Liver (tissue), 9 donors: ENCODE measurements around the gene TPK1. TPM values are rescaled to one million over a fixed set of nuclear protein-coding genes. Genes with fewer than 3 reads are reported as not detected.

Source experiments
- DNase-seq: peaks from one replicate; pipeline ENCODE4 v3.0.0-alpha.2; 2017; ENCODE audit warnings: low spot score
- H3K27ac ChIP-seq, 2 donors: one replicate each; pipeline ENCODE4 v1.7.0; 2013; ENCODE audit warnings: inconsistent platforms in 2 of 2, low read length in 2 of 2, control low read depth in 1 of 2, low read depth in 1 of 2, mild to moderate bottlenecking in 1 of 2
- H3K27me3 ChIP-seq, 4 donors: one replicate each; pipeline versions ENCODE4 v1.6.1 to v1.7.0; 2013; ENCODE audit warnings: low read length in 3 of 4, inconsistent platforms in 1 of 4, mild to moderate bottlenecking in 1 of 4, moderate library complexity in 1 of 4; ENCODE audit not compliant: control insufficient read depth in 4 of 4, insufficient read depth in 4 of 4
- H3K36me3 ChIP-seq, 4 donors: one replicate each; pipeline versions ENCODE4 v1.6.1 to v1.7.0; 2013; ENCODE audit warnings: low read length in 3 of 4, mild to moderate bottlenecking in 3 of 4, low read depth in 1 of 4, moderate library complexity in 1 of 4; ENCODE audit not compliant: control insufficient read depth in 4 of 4, insufficient read depth in 3 of 4
- H3K4me1 ChIP-seq, 4 donors: one replicate each; pipeline versions ENCODE4 v1.6.1 to v1.7.0; 2013; ENCODE audit warnings: low read length in 3 of 4, mild to moderate bottlenecking in 3 of 4, moderate library complexity in 1 of 4; ENCODE audit not compliant: control insufficient read depth in 4 of 4, insufficient read depth in 4 of 4
- H3K4me3 ChIP-seq, 3 donors: one replicate each; pipeline versions ENCODE4 v1.6.1 to v1.7.0; 2013; ENCODE audit warnings: low read length in 3 of 3, control low read depth in 1 of 3, low read depth in 1 of 3, mild to moderate bottlenecking in 1 of 3
- H3K9ac ChIP-seq, 2 donors: one replicate each; pipeline ENCODE4 v1.7.0; 2013; ENCODE audit warnings: low read length in 2 of 2, mild to moderate bottlenecking in 2 of 2, moderate library complexity in 2 of 2, control low read depth in 1 of 2, low read depth in 1 of 2
- H3K9me3 ChIP-seq, 4 donors: one replicate each; pipeline versions ENCODE4 v1.6.1 to v1.7.0; 2013; ENCODE audit warnings: low read length in 3 of 4; ENCODE audit not compliant: control insufficient read depth in 4 of 4
- ATF3 ChIP-seq: IDR thresholded peaks from 2 replicates; pipeline ENCODE4 v1.6.1; 2016; ENCODE audit warnings: antibody characterized with exemption
- EGR1 ChIP-seq, 2 donors: IDR thresholded peaks; 2 replicates each; pipeline ENCODE4 v1.6.1; 2016 to 2018; ENCODE audit warnings: antibody characterized with exemption in 2 of 2, low read depth in 2 of 2
- FOXA1 ChIP-seq: IDR thresholded peaks from 2 replicates; pipeline ENCODE4 v1.6.1; 2016; ENCODE audit warnings: antibody characterized with exemption
- FOXA2 ChIP-seq: IDR thresholded peaks from 2 replicates; pipeline ENCODE4 v1.6.1; 2016; ENCODE audit warnings: antibody characterized with exemption
- GABPA ChIP-seq, 2 donors: IDR thresholded peaks in 1 of 2; conservative IDR thresholded peaks in 1 of 2; 2 replicates each; pipeline ENCODE4 v1.6.1; 2016; ENCODE audit warnings: antibody characterized with exemption in 2 of 2, mild to moderate bottlenecking in 1 of 2, moderate library complexity in 1 of 2
- HNF4A ChIP-seq, 2 donors: conservative IDR thresholded peaks; 2 replicates each; pipeline ENCODE4 v1.6.1; 2016; ENCODE audit warnings: antibody characterized with exemption in 2 of 2, mild to moderate bottlenecking in 2 of 2
- HNF4G ChIP-seq: IDR thresholded peaks from 2 replicates; pipeline ENCODE4 v1.6.1; 2016; ENCODE audit warnings: antibody characterized with exemption
- JUND ChIP-seq, 2 donors: IDR thresholded peaks; 2 replicates each; pipeline ENCODE4 v1.6.1; 2016; ENCODE audit warnings: antibody characterized with exemption in 2 of 2
- NR2F2 ChIP-seq: IDR thresholded peaks from 2 replicates; pipeline ENCODE4 v1.6.1; 2016; ENCODE audit warnings: antibody characterized with exemption
- RAD21 ChIP-seq, 2 donors: IDR thresholded peaks; 2 replicates each; pipeline ENCODE4 v1.6.1; 2016; ENCODE audit warnings: antibody characterized with exemption in 2 of 2, mild to moderate bottlenecking in 2 of 2
- REST ChIP-seq: IDR thresholded peaks from 2 replicates; pipeline ENCODE4 v1.6.1; 2016; ENCODE audit warnings: antibody characterized with exemption, mild to moderate bottlenecking
- RXRA ChIP-seq, 2 donors: IDR thresholded peaks; 2 replicates each; pipeline ENCODE4 v1.6.1; 2017 to 2018; ENCODE audit warnings: antibody characterized with exemption in 2 of 2, mild to moderate bottlenecking in 1 of 2
- SP1 ChIP-seq: IDR thresholded peaks from 2 replicates; pipeline ENCODE4 v1.6.1; 2018; ENCODE audit warnings: antibody characterized with exemption, mild to moderate bottlenecking
- TAF1 ChIP-seq: conservative IDR thresholded peaks from 2 replicates; pipeline ENCODE4 v1.6.1; 2016; ENCODE audit warnings: antibody characterized with exemption, mild to moderate bottlenecking
- YY1 ChIP-seq: IDR thresholded peaks from 2 replicates; pipeline ENCODE4 v1.6.1; 2016; ENCODE audit warnings: antibody characterized with exemption, mild to moderate bottlenecking
- ZBTB33 ChIP-seq: IDR thresholded peaks from 2 replicates; pipeline ENCODE4 v1.6.1; 2016; ENCODE audit warnings: antibody characterized with exemption
- WGBS: extraction: QIAGEN DNeasy Blood & Tissue Kit; methylation state at CpG from one replicate; pipeline ENCODE4 v1.1.7; 2013; 5-methylcytosine and 5-hydroxymethylcytosine counted together
- polyA plus RNA-seq, 2 donors: library from polyadenylated mRNA; stranded (reverse) in 1 of 2; unstranded in 1 of 2; fragments of 200-250 nt in 1 of 2; fragments of >200 nt in 1 of 2; fragmentation: Nextera tagmentation in 1 of 2; extraction: Ambion mirVana in 1 of 2; gene quantifications; one replicate each; pipeline versions ENCODE4 v1.2.1 to v1.2.3, GENCODE V29; 2013 to 2015
- total RNA-seq, 2 donors: library from RNA; depleted of rRNA; stranded (reverse); fragments of >200 nt; gene quantifications; one replicate each; pipeline ENCODE4 v1.2.3, GENCODE V29; 2014
- TF ChIP-seq, protein P1 (sequence below): IDR thresholded peaks from 2 replicates; pipeline ENCODE4 v1.6.1; 2016; ENCODE audit warnings: antibody characterized with exemption
- TF ChIP-seq, protein P2 (sequence below): fragments of 150-350 bp; IDR thresholded peaks from 2 replicates; pipeline ENCODE4 v1.5.1; 2017; ENCODE audit warnings: improper control_type of control experiment, low read depth, low read length; ENCODE audit not compliant: missing input control
- donor health status: healthy.
- donor health status: healthy.
- donor health status: healthy.
- donor health status: healthy.
- donor health status: healthy.

The TPK1 gene
- total and polyA plus RNA-seq, 4 donors = 2.2 to 7.5 (median 3.3) TPM

- Histone ChIP-seq H3K36me3 (no peaks in the 10 kb centered on the region), H3K27ac (no peak overlapping the region), H3K4me1 (no peaks in the 10 kb centered on the region), H3K9ac (no peak overlapping the region), H3K9me3 (no peaks in the 10 kb centered on the region), H3K27me3 (no peaks in the 10 kb centered on the region), H3K4me3 (no peak overlapping the region)
- WGBS = 97% methylated on average over 24 of the region's 24 CpGs
- TF ChIP-seq, protein P1, sequence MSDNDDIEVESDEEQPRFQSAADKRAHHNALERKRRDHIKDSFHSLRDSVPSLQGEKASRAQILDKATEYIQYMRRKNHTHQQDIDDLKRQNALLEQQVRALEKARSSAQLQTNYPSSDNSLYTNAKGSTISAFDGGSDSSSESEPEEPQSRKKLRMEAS = no peak
- TF ChIP-seq, protein P2, sequence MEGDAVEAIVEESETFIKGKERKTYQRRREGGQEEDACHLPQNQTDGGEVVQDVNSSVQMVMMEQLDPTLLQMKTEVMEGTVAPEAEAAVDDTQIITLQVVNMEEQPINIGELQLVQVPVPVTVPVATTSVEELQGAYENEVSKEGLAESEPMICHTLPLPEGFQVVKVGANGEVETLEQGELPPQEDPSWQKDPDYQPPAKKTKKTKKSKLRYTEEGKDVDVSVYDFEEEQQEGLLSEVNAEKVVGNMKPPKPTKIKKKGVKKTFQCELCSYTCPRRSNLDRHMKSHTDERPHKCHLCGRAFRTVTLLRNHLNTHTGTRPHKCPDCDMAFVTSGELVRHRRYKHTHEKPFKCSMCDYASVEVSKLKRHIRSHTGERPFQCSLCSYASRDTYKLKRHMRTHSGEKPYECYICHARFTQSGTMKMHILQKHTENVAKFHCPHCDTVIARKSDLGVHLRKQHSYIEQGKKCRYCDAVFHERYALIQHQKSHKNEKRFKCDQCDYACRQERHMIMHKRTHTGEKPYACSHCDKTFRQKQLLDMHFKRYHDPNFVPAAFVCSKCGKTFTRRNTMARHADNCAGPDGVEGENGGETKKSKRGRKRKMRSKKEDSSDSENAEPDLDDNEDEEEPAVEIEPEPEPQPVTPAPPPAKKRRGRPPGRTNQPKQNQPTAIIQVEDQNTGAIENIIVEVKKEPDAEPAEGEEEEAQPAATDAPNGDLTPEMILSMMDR = no peak
- TF ChIP-seq REST = no peak
- no peak for TF ChIP-seq ZBTB33
- no peak for TF ChIP-seq SP1
- TF ChIP-seq FOXA1 = no peak
- no peak for TF ChIP-seq EGR1 (IDR thresholded peaks at IDR 0.05; ENCODE audit: low read depth in 2 of 2)
- TF ChIP-seq FOXA2 = no peak
- TF ChIP-seq TAF1 = no peak
- no peak for TF ChIP-seq JUND (IDR thresholded peaks at IDR 0.05)
- no peak for TF ChIP-seq HNF4G
- no peak for TF ChIP-seq RXRA (IDR thresholded peaks at IDR 0.05)
- TF ChIP-seq HNF4A (conservative IDR thresholded peaks at IDR 0.05) = no peak
- TF ChIP-seq GABPA (IDR thresholded peaks at IDR 0.05 in 1 of 2, conservative IDR thresholded peaks at IDR 0.05 in 1 of 2) = no peak
- TF ChIP-seq YY1 = no peak
- TF ChIP-seq ATF3 = no peak
- no peak for TF ChIP-seq NR2F2
- no peak for TF ChIP-seq RAD21 (IDR thresholded peaks at IDR 0.05)
- no peak for DNase-seq
These were observed 185.4 kb downstream of the TPK1 start for GRCh38 chr7:144650439-144650838.
